ENCODE measurements around the gene ZNF140.

DNA sequence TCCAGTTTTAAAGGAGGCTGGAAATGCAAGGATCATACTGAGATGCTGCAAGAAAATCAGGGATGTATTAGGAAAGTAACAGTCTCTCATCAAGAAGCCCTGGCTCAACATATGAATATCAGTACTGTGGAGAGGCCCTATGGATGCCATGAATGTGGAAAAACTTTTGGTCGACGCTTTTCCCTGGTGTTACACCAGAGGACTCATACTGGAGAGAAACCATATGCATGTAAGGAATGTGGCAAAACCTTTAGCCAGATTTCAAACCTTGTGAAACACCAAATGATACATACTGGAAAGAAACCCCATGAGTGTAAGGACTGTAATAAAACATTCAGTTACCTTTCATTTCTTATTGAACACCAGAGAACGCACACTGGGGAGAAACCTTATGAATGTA lies 24.9 kb downstream of the ZNF140 start:
- TF ChIP-seq, protein P1, sequence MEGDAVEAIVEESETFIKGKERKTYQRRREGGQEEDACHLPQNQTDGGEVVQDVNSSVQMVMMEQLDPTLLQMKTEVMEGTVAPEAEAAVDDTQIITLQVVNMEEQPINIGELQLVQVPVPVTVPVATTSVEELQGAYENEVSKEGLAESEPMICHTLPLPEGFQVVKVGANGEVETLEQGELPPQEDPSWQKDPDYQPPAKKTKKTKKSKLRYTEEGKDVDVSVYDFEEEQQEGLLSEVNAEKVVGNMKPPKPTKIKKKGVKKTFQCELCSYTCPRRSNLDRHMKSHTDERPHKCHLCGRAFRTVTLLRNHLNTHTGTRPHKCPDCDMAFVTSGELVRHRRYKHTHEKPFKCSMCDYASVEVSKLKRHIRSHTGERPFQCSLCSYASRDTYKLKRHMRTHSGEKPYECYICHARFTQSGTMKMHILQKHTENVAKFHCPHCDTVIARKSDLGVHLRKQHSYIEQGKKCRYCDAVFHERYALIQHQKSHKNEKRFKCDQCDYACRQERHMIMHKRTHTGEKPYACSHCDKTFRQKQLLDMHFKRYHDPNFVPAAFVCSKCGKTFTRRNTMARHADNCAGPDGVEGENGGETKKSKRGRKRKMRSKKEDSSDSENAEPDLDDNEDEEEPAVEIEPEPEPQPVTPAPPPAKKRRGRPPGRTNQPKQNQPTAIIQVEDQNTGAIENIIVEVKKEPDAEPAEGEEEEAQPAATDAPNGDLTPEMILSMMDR (IDR thresholded peaks at IDR 0.05) = no peak
- no peak for TF ChIP-seq POLR2A (IDR thresholded peaks at IDR 0.05)
